ENCODE measurements around the gene TBX5. TPM values are rescaled to one million over a fixed set of nuclear protein-coding genes. Genes with fewer than 3 reads are reported as not detected.

Gene TBX5
- total RNA-seq, 1 donor from 2014 or later = not detected

- H3K27me3 ChIP-seq = peaks cover 14% of the 10 kb centered on the region
- TF ChIP-seq POLR2AphosphoS5 (IDR thresholded peaks at IDR 0.05; ENCODE audit: insufficient read depth in 1 of 2, low read depth in 1 of 2) (no peak), CTCF (IDR thresholded peaks at IDR 0.05) (no peak), POLR2A (IDR thresholded peaks at IDR 0.05) (no peak)
- H3K4me1 ChIP-seq = peaks cover 16% of the 10 kb centered on the region
- H3K27ac ChIP-seq = no peak overlapping the region
- DNase-seq (ENCODE audit: extremely low spot score in 2 of 2) = peak in 1 of 2 donors; percentile 31
- H3K36me3 ChIP-seq = no peaks in the 10 kb centered on the region
- intact Hi-C loops (cut with DNase I) = no loop called here
- no peak overlapping the region for H3K4me3 ChIP-seq
- no peaks in the 10 kb centered on the region for H3K9me3 ChIP-seq
These were observed 5.3 kb upstream of the TBX5 start for GRCh38 chr12:114411071-114411837.

- Histone ChIP-seq H3K4me3 (peak overlapping the region in 1 of 2 donors; percentile 34), H3K4me1 (peaks cover 24% of the 10 kb centered on the region), H3K36me3 (no peaks in the 10 kb centered on the region), H3K27ac (no peak overlapping the region), H3K27me3 (peaks cover 14% of the 10 kb centered on the region), H3K9me3 (no peaks in the 10 kb centered on the region)
- DNase-seq (ENCODE audit: extremely low spot score in 2 of 2) = no peak
- intact Hi-C loops (cut with DNase I) = no loop called here
- no peak for TF ChIP-seq CTCF (IDR thresholded peaks at IDR 0.05)
- TF ChIP-seq POLR2AphosphoS5 (IDR thresholded peaks at IDR 0.05; ENCODE audit: insufficient read depth in 1 of 2, low read depth in 1 of 2) = no peak
- TF ChIP-seq POLR2A (IDR thresholded peaks at IDR 0.05) = no peak
These were observed 4.1 kb upstream of the TBX5 start for GRCh38 chr12:114409852-114410600.

GRCh38 chr12:114408886-114409851, 3.2 kb upstream of the TBX5 start:
- intact Hi-C loops (cut with DNase I) = no loop called here
- no peaks in the 10 kb centered on the region for H3K36me3 ChIP-seq
- H3K27me3 ChIP-seq = peaks cover 14% of the 10 kb centered on the region
- TF ChIP-seq POLR2AphosphoS5 (IDR thresholded peaks at IDR 0.05; ENCODE audit: insufficient read depth in 1 of 2, low read depth in 1 of 2) = no peak
- TF ChIP-seq CTCF (IDR thresholded peaks at IDR 0.05) = no peak
- TF ChIP-seq POLR2A (IDR thresholded peaks at IDR 0.05) = no peak
- peak overlapping the region; percentile 34 to 44 for H3K4me3 ChIP-seq
- peaks cover 25% of the 10 kb centered on the region for H3K4me1 ChIP-seq
- peak in 1 of 2 donors; percentile 43 for DNase-seq (ENCODE audit: extremely low spot score in 2 of 2)
- H3K27ac ChIP-seq = no peak overlapping the region
- no peaks in the 10 kb centered on the region for H3K9me3 ChIP-seq

- no peaks in the 10 kb centered on the region for H3K36me3 ChIP-seq
- intact Hi-C loops (cut with DNase I) = no loop called here
- no peak for DNase-seq (ENCODE audit: extremely low spot score in 2 of 2)
- H3K4me1 ChIP-seq = peaks cover 25% of the 10 kb centered on the region
- TF ChIP-seq CTCF (IDR thresholded peaks at IDR 0.05) (no peak), POLR2AphosphoS5 (IDR thresholded peaks at IDR 0.05; ENCODE audit: insufficient read depth in 1 of 2, low read depth in 1 of 2) (no peak), POLR2A (IDR thresholded peaks at IDR 0.05) (no peak)
- H3K4me3 ChIP-seq = peak overlapping the region in 1 of 2 donors; percentile 34
- no peak overlapping the region for H3K27ac ChIP-seq
- H3K9me3 ChIP-seq = no peaks in the 10 kb centered on the region
- H3K27me3 ChIP-seq = peaks cover 14% of the 10 kb centered on the region
These were observed 2.5 kb upstream of the TBX5 start for GRCh38 chr12:114408471-114408885.

All from vagina (tissue), 2 donors.